NOMO-1 treated with dmso at 0.1 percent for 144 hours (cell line): ENCODE results near the gene SPDYE18.
"Not testable (repeated sequence)": the region's sequence is repeated elsewhere in the genome, so short reads cannot be mapped to it uniquely, and the experiment has no call there.

Source experiments
- DNase-seq: peaks from one replicate; lab custom pipeline; 2025; ENCODE audit not compliant: unreplicated experiment; lab: John Stamatoyannopoulos, UW

SPDYE18 gene

DNA sequence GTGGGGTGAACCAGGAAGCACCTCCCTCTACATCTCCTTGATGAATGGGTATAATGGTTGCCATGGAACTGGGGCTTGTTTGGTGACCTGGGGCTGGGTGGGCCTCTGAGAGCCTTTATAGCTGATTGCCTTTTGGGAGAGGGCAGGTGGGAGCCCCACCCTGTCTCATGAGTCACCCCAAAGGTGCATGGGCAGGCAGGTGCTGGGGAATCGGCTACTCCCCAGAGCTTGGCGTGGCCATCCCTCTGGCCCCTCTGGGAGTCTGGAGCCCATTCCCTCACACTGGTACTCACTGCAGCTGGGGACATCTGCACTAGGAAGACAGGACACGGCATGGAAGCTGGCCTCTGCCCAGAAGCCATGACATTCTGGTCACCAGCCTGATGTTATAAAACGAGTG is at the start of gene SPDYE18:
Gene SPDYE18 (minus strand): TSS at position 2 of the 400 bp plus-strand sequence. CDS start 2,046 bp downstream, outside the sequence.
- not testable (repeated sequence) for DNase-seq

GRCh38 chr7:77108362-77108761 is 46.0 kb upstream of the SPDYE18 start:
- not testable (repeated sequence) for DNase-seq

GRCh38 chr7:77107659-77108058 is 45.3 kb upstream of the SPDYE18 start:
- DNase-seq = not testable (repeated sequence)

GRCh38 chr7:77105904-77106303 is 43.5 kb upstream of the SPDYE18 start:
- DNase-seq = not testable (repeated sequence)

DNA sequence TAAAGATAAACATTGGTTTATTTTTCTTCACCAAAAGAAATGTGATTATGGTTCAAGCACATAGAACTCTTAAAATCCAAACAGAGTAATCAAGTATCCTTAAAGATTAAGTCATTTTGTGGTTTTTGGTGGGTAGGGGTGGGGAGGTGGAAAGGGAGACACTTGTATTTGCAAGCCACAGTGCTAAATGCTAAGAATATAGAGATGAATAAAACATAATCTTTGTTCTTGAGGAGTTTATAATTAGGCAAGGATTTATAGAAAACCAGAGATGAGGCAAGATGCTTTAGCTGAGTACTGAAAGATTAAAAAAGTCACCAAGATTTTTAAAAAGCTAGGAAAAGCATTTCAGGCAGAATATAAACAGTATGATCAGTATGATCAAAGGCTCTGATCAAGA is 40.3 kb upstream of the SPDYE18 start:
- DNase-seq = not testable (repeated sequence)

DNA sequence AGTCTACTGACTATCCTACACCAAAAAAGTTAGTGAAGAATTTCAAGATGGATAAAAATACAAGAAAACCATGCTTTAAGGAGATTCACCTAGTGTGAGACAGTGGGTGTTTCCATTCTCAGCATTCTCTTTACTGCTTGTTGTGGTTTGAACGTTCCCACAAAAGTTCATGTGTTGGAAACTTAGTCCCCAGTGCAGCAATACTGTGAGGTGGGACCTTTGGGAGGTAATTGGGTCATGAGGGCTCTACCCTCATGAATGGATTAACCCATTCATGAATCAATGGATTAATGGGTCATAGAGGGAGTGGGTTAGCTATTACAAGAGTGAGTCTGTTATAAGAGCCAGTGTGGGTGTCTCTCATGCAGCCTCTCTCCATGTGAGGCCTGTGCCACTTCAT is 38.8 kb upstream of the SPDYE18 start:
- DNase-seq = not testable (repeated sequence)

DNA sequence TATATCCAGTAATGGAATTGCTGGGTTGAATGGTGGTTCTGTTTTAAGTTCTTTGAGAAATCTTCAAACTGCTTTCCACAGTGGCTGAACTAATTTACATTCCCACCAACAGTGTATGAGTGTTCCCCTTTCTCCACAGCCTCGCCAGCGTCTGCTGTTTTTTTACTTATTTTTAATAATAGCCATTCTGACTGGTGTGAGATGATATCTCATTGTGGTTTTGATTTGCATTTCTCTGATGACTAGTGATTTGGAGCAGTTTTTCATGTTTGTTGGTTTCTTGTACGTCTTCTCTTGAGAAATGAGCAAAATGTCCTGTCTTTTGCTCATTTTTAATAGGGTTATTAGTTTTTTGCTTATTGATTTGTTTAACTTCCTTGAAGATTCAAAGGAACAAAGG is 38.1 kb upstream of the SPDYE18 start:
- DNase-seq = not testable (repeated sequence)

- not testable (repeated sequence) for DNase-seq
Measured at GRCh38 chr7:77092301-77092700, 29.9 kb upstream of the SPDYE18 start.

DNA sequence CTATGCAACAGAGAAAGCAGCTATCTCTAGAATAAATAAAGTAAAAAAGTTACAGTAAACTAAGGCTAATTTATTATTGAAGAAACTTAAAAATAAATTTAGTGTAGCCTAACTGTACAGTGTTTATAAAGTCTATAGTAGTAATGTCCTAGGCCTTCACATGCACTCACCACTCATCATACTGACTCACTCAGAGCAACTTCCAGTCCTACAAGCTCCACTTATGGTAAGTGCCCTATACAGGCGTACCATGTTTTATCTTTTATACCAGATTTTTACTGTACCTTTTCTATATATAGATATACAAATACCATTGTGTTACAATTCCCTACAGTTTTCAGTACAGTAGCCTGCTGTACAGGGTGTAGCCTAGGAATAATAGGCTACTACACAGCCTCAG is 19.8 kb upstream of the SPDYE18 start:
- not testable (repeated sequence) for DNase-seq

DNA sequence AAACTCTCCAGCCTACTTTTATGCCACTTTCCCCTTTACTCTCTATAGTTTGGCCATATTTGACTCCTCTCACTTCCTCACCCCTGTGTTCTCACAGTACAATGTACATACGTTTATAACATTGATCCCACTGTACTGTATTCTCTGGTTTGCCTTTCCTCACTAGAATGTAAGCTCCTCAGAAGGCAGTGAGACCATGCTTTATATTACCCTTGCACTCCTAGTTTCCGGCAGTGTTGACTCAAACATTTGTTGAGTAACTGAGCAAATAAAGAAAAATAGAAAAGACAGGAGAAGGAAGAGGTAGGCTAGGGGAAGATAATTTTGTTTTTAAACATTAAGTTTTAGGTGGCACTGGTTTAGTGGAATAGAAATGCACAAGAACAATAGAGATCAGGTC is 17.9 kb upstream of the SPDYE18 start:
- DNase-seq = not testable (repeated sequence)

DNA sequence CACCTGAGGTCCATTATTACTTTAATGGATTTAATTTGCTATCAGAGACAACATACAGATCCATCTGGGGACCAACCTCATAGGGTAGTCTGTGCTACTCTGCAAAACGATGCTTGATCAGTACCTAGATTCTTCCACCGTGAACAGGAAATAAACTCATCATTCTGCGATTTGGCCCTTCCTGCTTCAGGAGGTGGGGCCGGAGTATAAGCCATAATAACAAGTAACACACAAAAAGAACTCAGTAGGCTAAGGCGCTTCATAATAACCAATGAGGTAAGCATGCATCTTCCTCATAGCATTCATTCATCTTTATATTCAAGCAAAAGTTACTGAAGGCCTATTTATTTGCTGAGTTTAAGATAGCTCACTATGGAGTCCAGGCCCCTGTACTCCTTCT is 17.3 kb upstream of the SPDYE18 start:
- DNase-seq = not testable (repeated sequence)

DNA sequence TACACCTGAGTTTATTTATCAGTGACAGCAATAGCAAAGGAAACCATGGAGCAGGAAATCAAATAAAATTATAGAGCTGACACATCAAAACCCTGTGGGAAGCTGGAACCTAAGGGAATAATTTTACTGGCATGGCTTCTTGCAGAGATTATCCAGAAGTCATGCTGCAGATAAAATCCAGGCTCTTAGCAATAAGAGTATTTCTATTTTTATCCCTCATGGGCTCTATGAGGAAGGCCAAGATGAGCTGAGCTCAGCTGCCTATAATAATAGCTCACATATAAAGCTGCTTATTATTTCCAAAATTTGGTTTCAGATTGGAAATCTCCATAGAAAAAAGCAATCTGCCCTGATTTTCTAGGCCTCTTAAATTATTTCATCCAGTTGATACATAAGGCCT is 16.8 kb upstream of the SPDYE18 start:
- not testable (repeated sequence) for DNase-seq

- DNase-seq = not testable (repeated sequence)
Measured at GRCh38 chr7:77077060-77077459, 14.7 kb upstream of the SPDYE18 start.

- not testable (repeated sequence) for DNase-seq
Measured at GRCh38 chr7:77074786-77075396, 12.5 kb upstream of the SPDYE18 start.

GRCh38 chr7:77071108-77071507 is 8.8 kb upstream of the SPDYE18 start:
- not testable (repeated sequence) for DNase-seq

DNA sequence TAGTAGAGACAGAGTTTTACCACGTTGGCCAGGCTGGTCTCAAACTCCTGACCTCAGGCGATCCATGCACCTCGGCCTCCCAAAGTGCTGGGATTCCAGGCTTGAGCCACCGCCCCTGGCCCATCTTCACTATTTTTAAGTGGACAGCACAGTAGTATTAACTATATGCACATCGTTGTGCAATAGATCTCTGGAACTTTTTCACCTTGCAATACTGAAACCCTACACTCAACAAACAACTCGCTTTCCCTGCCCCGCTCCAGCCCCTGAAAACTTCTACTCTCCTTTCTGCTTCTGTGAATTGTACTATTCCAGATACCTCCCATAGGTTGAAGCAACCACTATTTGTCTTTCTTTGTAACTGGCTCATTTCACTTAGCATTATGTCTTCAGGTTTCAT is 3.5 kb upstream of the SPDYE18 start:
- not testable (repeated sequence) for DNase-seq

GRCh38 chr7:77063732-77064131 is 1.4 kb upstream of the SPDYE18 start:
- not testable (repeated sequence) for DNase-seq

- DNase-seq = not testable (repeated sequence)
Measured at GRCh38 chr7:77032261-77032660, 30.1 kb downstream of the SPDYE18 start, which contains the start of gene SPDYE17. Gene SPDYE17 (minus strand): TSS chr7:77032361. CDS start chr7:77030570, 1,791 bp downstream.

DNA sequence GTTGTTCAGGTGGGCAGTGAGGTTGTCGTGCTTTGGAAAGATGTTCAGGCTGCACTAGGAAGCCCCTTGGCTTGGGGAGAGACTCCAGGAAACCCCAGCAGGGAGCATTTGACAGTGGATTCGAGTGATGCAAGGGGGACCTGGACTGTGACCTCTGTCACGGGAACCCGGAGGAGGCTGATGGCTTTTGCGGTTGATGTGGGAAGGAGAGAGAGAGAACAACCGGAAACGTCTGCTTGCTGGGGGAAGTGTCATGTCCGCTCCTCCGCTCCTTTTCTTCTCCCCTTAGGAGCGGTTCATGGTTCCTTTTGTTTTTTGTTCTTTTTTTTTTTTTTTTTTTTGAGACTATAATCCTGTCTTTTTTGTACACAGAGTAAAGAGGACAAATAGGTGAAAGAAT is 36.0 kb downstream of the SPDYE18 start:
- DNase-seq = not testable (repeated sequence)

DNA sequence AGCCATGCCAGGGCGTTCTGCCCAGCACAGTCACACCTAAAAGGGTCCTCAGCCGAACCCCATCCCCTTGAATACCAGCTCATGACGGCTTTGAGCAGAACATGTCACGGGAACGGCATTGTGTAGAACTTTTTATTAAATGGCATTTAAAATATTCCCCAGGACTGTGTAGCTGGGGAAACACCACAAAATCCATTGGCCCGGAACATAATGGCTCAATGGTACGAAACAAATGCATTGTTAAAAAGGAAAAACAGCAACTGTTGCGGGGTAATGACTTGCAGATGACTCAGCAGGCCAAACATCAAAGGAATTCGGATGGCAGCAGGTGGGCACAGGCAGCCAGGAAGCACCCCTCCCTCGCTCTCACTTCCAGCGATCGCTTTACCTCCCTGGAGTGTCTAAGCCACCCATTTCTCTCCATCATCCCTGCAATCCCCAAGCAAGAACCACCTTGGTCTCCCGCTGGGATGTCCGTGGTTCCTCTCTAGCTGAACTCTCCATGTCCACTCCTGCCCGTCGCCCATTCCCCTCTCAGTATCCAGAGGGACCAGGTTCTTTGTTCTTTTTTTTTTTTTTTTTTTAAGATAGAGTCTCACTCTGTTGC is 52.2 kb downstream of the SPDYE18 start:
- DNase-seq = not testable (repeated sequence)

DNA sequence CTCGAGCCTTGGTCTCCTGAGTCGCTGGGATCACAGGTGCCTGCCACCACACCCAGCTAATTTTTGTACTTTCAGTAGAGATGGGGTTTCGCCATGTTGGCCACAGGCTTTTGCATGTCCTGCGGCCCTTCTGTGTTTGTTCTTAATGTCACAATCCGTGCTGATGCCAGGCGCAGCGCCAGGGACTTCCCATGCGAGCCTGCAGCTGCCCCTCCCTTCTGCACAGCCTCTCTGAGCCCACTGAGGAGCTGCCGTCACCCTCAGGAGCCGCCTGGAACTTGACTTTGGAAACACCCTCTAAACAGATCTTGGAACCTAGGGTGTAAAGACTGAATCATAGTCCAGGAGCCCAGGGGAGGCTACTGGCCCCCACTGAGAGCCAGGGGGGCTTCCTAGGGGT is 54.4 kb downstream of the SPDYE18 start:
- not testable (repeated sequence) for DNase-seq
